Mammary epithelial cell (primary cell): ENCODE results near the gene CYP24A1.

ENCODE experiments used
- EZH2 ChIP-seq: IDR thresholded peaks from 2 replicates; pipeline ENCODE4 v1.6.1; 2012; ENCODE audit warnings: low read length, inconsistent platforms, borderline replicate concordance
- TF ChIP-seq, protein P1 (sequence below), 2 donors: IDR thresholded peaks in 1 of 2; conservative IDR thresholded peaks in 1 of 2; 2 replicates each; pipeline ENCODE4 v1.5.1; 2011 to 2012; ENCODE audit warnings: inconsistent platforms in 2 of 2, low read length in 2 of 2, mild to moderate bottlenecking in 2 of 2, control low read depth in 1 of 2, low read depth in 1 of 2; ENCODE audit not compliant: insufficient read depth in 1 of 2; ENCODE audit errors: extremely low read depth in 1 of 2

DNA sequence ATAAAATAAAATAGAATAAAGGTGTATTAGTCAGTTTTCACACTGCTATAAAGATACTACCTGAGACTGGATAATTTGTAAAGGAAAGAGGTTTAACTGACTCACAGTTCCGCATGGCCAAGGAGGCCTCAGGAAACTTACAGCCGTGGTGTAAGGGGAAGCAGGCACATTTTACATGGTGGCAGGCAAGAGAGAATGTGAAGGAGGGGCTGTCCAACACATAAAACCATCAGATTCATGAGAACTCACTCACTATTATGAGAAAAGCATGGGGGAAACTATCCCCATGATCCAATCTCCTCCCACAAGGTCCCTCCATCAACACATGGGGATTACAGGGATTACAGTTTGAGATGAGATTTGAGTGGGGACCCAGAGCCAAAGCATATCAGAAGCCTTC, 62.3 kb downstream of the CYP24A1 start:
- TF ChIP-seq EZH2, result no peak
- TF ChIP-seq, protein P1, sequence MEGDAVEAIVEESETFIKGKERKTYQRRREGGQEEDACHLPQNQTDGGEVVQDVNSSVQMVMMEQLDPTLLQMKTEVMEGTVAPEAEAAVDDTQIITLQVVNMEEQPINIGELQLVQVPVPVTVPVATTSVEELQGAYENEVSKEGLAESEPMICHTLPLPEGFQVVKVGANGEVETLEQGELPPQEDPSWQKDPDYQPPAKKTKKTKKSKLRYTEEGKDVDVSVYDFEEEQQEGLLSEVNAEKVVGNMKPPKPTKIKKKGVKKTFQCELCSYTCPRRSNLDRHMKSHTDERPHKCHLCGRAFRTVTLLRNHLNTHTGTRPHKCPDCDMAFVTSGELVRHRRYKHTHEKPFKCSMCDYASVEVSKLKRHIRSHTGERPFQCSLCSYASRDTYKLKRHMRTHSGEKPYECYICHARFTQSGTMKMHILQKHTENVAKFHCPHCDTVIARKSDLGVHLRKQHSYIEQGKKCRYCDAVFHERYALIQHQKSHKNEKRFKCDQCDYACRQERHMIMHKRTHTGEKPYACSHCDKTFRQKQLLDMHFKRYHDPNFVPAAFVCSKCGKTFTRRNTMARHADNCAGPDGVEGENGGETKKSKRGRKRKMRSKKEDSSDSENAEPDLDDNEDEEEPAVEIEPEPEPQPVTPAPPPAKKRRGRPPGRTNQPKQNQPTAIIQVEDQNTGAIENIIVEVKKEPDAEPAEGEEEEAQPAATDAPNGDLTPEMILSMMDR (conservative IDR thresholded peaks at IDR 0.05 in 1 of 2, IDR thresholded peaks at IDR 0.05 in 1 of 2; ENCODE audit: extremely low read depth in 1 of 2, insufficient read depth in 1 of 2, low read depth in 1 of 2, low read length in 2 of 2), result no peak
